Skin epidermis (tissue), 12 donors: ENCODE measurements around the gene LAMTOR5.
"Not testable (repeated sequence)": the region's sequence is repeated elsewhere in the genome, so short reads cannot be mapped to it uniquely, and the experiment has no call there.

ENCODE experiments used
- H3K27ac ChIP-seq, 21 experiments: fragments of 200-600 bp; sonication (generic) in 11 of 21; one replicate each; pipeline ENCODE4 v1.5.0; 2020; ENCODE audit warnings: mild to moderate bottlenecking in 3 of 21, inconsistent platforms in 2 of 21, moderate library complexity in 2 of 21
- H3K4me3 ChIP-seq, 7 experiments: fragments of 200-600 bp; sonication (generic) in 2 of 7; one replicate each; pipeline ENCODE4 v1.5.0; 2020; ENCODE audit warnings: inconsistent platforms in 2 of 7, mild to moderate bottlenecking in 2 of 7, moderate library complexity in 1 of 7

The LAMTOR5 gene

GRCh38 chr1:110407260-110408210 lies at the start of gene LAMTOR5:
Gene LAMTOR5, minus strand, starts transcription at chr1:110407694. Its CDS starts 74 bp downstream, at chr1:110407620.
- peak within 1 kb of the TSS; percentile 68 to 94 (median 85) for H3K4me3 ChIP-seq
- H3K27ac ChIP-seq, result peak within 1 kb of the TSS; percentile 70 to 98 (median 93)

- no peak overlapping the region for H3K27ac ChIP-seq
- H3K4me3 ChIP-seq, result no peak overlapping the region
These were observed 49.7 kb upstream of the LAMTOR5 start for GRCh38 chr1:110457206-110457605.

- Histone ChIP-seq H3K27ac (no peak overlapping the region), H3K4me3 (no peak overlapping the region)
These were observed 47.7 kb upstream of the LAMTOR5 start for GRCh38 chr1:110455151-110455550.

GRCh38 chr1:110454328-110454727 lies 46.8 kb upstream of the LAMTOR5 start:
- no peak overlapping the region for H3K4me3 ChIP-seq
- no peak overlapping the region for H3K27ac ChIP-seq

- no peak overlapping the region for H3K4me3 ChIP-seq
These were observed 46.3 kb upstream of the LAMTOR5 start for GRCh38 chr1:110453829-110454228.

GRCh38 chr1:110452330-110452729 lies 44.8 kb upstream of the LAMTOR5 start:
- Histone ChIP-seq H3K4me3 (no peak overlapping the region), H3K27ac (no peak overlapping the region)

More at GRCh38 chr1:110453829-110454228, 46.3 kb upstream of the LAMTOR5 start:
- H3K27ac ChIP-seq, result no peak overlapping the region

GRCh38 chr1:110450929-110451328 lies 43.4 kb upstream of the LAMTOR5 start, which contains the start of gene PROK1:
Gene PROK1, plus strand, starts transcription at chr1:110451149. Its CDS starts 68 bp downstream, at chr1:110451217.
- H3K4me3 ChIP-seq, result no peak within 1 kb of the TSS
- H3K27ac ChIP-seq, result no peak within 1 kb of the TSS

- Histone ChIP-seq H3K27ac (no peak overlapping the region), H3K4me3 (no peak overlapping the region)
These were observed 42.5 kb upstream of the LAMTOR5 start for GRCh38 chr1:110449661-110450651.

- Histone ChIP-seq H3K27ac (no peak overlapping the region), H3K4me3 (no peak overlapping the region)
These were observed 37.1 kb upstream of the LAMTOR5 start for GRCh38 chr1:110444561-110444960.

GRCh38 chr1:110443451-110443850 lies 36.0 kb upstream of the LAMTOR5 start:
- no peak overlapping the region for H3K4me3 ChIP-seq
- H3K27ac ChIP-seq, result no peak overlapping the region

- no peak overlapping the region for H3K27ac ChIP-seq
- H3K4me3 ChIP-seq, result no peak overlapping the region
These were observed 34.4 kb upstream of the LAMTOR5 start for GRCh38 chr1:110441888-110442287.

- H3K27ac ChIP-seq, result no peak overlapping the region
- H3K4me3 ChIP-seq, result no peak overlapping the region
These were observed 33.4 kb upstream of the LAMTOR5 start for GRCh38 chr1:110440877-110441276.

GRCh38 chr1:110439873-110440272 lies 32.4 kb upstream of the LAMTOR5 start:
- H3K27ac ChIP-seq, H3K4me3 ChIP-seq: not testable (repeated sequence)

GRCh38 chr1:110438893-110439292 lies 31.4 kb upstream of the LAMTOR5 start:
- Histone ChIP-seq H3K4me3 (no peak overlapping the region), H3K27ac (no peak overlapping the region)

- H3K27ac ChIP-seq, H3K4me3 ChIP-seq: not testable (repeated sequence)
These were observed 30.3 kb upstream of the LAMTOR5 start for GRCh38 chr1:110437645-110438299.

GRCh38 chr1:110436635-110437034 lies 29.1 kb upstream of the LAMTOR5 start:
- no peak overlapping the region for H3K4me3 ChIP-seq
- H3K27ac ChIP-seq, result no peak overlapping the region

- Histone ChIP-seq H3K4me3 (no peak overlapping the region), H3K27ac (no peak overlapping the region)
These were observed 27.5 kb upstream of the LAMTOR5 start for GRCh38 chr1:110434946-110435345.

- peak overlapping the region in 1 of 21 experiments; percentile 14 for H3K27ac ChIP-seq
- H3K4me3 ChIP-seq, result no peak overlapping the region
These were observed 26.3 kb upstream of the LAMTOR5 start for GRCh38 chr1:110433803-110434202.

GRCh38 chr1:110433213-110433612 lies 25.7 kb upstream of the LAMTOR5 start:
- Histone ChIP-seq H3K4me3 (no peak overlapping the region), H3K27ac (peak overlapping the region in 1 of 21 experiments; percentile 14)

GRCh38 chr1:110430901-110431300 lies 23.4 kb upstream of the LAMTOR5 start:
- H3K4me3 ChIP-seq, result no peak overlapping the region
- H3K27ac ChIP-seq, result no peak overlapping the region
